EL (cell line): ENCODE measurements around the gene THY1.

Source experiments
- DNase-seq: peaks from one replicate; pipeline ENCODE4 v3.0.0-alpha.2; 2016

Gene THY1

DNA sequence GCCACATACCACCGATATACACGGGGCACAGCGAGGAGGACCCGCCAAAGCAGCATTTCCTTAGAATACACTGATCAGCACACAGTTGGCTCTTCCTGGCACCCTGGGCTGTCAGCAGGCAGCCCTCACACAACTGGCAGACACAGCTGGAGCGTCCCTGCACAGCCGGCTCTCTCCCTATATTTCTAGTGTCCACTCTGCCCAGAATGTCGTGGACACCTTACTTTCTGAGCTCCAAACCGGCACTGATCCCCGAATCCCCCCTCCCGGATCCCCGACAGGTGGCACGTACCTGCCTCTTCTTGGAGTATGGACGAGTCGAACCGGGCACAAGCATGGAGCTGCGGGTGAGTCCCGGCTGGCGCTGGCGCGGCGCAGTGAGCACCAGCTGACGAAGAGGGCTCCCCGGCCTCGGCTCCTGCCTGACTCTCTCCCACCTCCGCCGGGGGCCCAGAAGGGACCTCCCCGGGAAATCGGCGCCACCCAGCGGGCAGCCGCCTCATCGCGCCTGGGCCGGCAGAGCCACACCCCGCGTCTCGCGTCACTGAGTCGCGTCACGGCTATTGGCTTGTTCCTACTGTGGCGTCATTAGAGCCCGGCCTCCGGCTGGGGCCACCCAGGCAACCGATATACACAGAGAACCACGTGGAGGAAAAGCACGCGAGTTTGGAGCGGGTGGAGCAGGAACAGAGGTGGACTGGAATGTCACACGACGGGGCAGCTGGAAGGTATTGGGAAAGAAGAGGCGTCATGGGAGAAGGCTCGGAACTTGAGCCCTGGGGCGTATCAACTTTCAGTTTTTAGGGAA, 41.6 kb downstream of the THY1 start, which contains the start of gene USP2:
Gene USP2, minus strand, starts transcription at position 510 of the 808 bp plus-strand sequence. CDS start 8,210 bp downstream, outside the sequence.
- DNase-seq: peak; percentile 96

DNA sequence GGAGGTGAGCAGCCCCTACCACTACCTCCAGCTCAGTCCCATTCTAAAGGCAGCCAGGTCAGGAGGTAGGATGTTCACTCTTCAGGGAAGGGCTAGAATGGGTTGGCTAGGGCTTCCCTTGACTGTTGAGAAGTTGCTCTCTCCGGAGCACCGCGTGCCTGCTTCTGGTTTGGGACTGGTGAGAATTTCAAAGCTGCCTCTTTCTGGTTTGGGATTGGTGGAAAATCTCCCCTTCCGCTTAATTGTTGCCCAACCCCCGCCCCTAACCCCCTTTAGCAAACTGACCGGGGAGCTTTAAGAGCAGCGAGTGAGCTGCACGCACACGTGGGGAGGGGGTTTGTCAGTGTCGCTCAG, 42.2 kb downstream of the THY1 start:
- no peak for DNase-seq

DNA sequence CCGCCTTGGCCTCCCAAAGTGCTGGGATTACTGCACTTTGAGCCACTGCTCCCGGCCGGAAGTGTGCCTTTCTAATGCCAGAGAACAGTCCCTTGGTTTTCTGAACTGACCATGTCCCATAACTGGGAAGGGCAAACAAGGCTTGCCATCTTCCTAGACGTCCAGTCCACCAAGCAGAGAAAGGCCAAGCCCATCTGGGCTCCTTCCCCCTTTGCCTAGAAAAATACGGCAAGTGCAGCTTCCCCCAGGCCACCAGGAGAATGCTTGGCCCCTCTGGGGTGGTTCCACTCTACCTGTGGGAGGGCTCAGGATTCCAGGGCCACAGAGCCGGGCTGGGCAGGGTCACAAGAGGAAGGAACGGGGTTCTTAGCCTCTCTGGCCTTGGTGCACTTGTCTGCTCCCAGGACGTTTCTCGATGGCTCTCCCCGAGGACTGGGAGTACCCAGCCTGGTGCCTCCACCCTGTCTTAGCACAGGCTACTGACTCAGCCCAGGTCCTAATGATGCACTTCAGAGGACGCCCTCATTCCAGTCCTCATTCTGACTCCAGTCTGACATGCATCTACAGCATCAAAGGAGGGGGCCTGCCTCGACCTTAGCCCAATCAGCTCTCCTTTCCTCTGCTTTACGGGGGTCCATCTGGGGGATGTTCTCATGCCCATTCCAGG, 42.7 kb downstream of the THY1 start:
- DNase-seq: no peak

DNA sequence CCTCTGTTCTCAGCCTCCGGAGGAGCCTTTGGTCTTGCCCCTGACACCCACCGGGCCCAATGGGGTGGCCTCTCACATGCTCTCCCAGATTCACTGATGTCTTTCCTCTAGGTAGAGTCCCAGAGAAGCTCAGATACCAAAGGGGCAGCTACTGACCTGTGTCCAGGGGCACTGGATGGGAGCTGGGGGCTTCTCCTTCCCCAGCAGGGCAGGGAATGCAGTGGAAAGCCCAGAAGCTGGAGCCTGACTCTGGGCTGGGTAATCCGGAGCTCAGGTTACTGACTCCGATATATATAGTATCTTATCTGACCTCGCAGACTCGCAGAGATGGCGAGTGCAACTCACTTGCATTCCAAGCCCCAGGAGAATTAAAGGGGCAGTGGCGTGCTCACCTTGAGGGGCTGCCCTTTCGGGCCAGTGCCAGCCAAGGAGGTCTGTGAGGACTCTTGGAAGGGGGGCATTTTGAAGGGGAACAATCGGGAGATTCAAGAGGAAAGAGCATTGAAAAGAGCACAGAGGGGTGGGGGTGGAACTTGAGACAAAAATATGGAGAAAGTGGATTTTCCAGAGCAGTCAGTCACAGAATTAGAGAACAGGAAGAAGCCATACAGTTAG, 44.0 kb downstream of the THY1 start:
- no peak for DNase-seq

DNA sequence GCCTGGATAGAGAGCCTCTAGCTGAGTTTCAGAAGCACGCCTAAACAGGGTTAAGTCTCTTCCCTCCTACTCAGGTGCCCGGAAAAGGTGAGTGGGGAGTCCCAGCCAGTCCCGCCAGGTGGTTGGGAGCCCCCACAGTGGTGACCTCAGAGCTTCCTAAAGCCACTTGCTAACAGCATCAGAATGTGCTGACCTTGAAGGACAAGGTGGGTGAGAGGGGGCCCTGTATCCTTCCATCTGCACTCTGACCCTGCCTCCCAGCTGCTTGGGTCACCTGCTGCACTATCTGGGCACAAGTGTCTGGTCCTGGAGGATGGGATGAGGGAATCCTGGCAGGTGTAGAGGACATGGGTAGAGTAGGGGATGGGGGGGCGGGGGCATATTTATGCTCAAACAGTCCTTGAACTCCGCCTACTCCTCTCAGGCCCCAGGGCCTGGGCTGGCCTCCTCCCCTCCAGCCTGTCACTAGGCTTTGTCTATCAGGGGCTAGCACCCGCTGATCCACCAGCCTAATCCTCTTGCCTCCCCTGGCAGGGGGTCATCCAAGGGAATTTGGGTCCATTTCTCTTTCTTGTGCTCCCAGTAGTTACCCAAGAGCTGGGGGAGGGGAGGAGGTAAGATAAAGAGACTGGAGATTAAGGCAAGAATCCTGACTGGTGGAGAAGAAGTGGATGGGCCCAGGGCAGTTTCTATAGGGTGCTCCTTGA, 44.9 kb downstream of the THY1 start:
- no peak for DNase-seq

DNA sequence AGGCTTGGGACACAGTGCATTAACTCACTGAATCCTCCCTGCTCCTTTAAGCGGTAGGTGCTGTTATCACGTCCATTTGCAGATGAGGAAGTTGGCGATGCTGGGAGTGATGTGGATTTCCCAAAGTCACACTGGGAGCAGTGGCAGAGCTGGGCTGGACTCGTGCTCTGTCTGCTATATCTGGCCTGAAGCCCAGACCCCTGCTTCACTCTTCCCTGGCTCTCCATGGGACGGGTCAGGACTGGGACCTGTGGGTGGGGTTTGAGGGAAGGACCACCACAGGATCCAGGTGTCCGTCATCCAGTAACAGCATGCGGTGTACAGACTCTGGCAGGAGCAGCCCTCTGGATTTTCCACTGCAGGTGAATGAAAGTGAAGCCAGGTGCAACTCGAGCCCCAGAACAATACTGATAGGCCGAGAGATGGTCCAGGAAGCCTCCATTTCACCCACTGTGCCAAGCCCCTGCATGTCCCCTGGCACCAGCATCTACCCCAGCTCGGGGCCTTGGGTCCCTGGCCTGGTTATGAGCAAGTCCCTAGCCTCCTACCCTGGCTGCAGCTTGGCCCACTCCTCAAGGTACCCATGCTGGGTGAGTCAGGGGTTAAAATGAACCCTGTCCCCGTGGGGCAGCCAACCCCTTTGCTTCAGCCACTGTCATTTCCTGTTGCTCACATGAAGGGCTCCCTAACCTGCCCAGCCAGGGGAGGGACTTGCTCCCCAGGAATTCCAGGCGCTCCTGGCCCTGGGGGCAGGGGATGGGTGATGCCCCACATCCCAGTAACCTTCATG, 45.7 kb downstream of the THY1 start:
- no peak for DNase-seq

DNA sequence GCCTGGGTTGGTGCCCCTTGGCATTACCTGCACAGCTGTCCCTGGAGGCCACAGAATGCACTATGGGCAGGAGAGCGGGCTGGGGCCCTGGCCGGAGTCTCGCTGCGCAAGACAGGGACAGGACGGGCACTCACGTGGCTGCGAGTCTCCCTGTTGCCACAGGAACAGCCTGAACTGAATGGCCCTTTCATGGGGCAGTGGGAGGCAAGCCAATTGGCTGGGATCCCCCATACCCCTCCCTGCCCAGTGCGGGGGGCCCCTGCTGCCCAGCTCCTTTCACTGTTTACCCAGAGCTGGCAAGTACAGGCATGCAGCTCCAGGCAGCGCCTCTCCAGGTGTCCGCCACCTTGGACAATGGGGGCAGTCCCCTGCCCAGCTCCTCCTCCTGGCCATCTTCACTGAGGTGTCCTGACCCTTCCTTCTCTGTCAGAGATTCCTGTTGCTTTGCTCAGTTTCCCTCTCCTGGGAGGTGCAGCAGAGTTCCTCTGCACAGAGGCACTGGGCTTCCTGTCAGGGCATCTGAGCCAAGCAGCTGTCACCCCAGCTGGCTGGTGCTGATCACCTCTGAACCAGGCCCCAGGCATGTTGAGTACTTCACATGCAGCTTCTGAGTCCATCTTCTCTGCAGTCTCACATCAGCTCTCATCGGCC, 46.6 kb downstream of the THY1 start:
- no peak for DNase-seq

DNA sequence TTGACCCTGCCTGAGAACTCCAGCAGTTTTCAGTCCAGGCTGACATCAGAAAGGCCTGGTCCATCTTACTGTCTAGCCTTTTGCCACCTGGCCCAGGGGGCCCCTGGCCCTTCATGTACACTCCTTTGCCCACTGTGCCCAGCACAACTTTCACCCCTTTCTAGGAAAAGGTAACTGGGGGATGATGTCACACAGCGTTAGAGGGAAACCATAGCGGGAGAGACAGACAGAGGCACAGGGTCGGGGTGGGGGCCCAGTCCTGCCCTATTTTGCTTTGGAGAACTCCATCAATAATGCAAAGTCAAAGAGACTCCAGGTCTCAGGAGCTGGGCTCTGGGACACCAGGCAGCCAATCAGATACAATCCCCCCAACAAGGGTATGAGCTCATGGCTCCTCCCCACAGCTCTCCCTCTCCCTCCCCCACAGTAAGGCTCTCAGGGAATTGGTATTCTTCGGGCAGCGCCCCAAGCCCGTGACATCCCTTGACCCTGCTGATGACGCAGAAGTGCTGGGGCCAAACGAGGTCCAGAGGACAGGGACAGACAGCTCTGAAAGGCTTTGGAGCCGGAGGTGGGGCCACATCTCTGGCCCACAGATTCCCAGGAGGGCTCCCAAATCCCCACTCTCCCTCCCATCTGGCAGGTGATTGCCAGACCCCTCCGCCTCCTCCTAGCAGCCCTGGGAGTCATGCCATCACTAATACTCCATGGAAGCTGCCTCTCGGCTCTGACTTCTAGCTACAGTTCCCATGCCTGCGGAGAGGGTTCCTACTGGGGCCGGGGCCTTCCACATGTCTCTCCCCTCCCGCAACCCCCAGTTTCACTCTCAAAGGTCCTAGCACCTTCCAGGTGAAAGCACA, 47.4 kb downstream of the THY1 start:
- DNase-seq: peak; percentile 41

DNA sequence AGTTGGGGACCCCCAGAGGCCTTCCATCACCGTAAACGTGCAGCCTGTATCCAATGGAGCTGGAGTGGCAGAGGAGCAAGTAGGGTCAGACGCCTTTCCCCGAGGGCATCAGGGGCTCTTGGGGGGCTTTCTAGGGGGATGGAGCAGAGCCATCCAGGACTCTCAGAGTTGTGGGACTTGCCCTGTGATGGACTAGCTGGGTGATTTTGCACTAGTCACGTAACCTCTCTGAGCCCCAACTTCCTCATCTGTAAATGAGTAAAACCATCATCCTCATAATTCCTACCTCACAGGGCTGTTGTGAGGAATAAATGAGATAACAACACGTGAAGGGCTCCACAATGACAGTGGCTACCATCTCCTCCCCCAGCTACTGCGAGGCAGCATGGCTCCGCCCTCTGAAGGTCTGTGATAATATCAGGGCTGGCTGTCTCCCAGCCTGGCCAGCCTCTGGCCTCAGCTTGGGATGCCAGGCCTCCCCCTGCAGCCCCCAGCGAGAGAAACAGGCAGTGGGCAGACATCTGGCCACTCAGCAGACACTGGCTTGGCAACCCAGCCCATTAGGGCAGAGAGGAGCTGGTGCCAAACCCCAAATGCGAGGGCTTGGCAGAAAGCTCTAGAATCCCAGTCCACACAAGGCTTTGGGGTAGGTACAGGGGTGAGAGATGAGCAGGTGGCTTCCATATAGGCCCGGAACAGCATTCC, 48.2 kb downstream of the THY1 start:
- DNase-seq: no peak

DNA sequence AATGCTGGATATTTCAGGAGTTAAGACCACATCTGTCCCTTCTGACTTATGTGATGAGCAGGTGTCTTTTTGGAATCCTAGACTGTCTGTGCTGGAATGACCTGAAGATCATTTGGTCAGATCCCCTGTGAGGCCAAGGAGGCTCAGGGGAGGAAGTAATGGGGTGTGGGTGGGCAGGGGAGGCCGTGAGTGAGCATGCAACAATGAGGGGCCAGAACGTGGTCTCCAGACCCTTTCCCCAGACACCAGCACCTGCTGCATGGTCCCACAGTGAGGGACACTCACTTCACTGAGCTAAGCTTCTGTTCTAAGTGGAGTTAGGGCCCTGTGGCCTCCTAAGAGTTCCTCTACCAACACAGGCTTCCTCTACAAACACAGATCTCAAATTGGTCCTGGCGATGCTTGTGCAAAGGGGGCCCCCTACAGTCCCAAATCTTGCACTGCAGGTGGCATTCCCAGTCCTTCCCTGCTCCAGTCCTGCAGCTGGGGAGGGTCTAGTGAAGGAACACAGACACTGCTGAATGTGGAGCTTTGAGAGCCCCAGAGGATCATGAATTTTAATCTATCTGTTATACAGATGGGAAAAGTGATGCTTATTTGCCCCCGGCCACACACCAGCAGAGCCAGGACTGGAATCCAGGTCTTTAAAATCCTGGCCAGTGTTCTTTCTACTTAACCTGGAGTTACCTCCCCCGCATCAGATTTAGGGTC, 48.9 kb downstream of the THY1 start:
- peak; percentile 71 for DNase-seq

DNA sequence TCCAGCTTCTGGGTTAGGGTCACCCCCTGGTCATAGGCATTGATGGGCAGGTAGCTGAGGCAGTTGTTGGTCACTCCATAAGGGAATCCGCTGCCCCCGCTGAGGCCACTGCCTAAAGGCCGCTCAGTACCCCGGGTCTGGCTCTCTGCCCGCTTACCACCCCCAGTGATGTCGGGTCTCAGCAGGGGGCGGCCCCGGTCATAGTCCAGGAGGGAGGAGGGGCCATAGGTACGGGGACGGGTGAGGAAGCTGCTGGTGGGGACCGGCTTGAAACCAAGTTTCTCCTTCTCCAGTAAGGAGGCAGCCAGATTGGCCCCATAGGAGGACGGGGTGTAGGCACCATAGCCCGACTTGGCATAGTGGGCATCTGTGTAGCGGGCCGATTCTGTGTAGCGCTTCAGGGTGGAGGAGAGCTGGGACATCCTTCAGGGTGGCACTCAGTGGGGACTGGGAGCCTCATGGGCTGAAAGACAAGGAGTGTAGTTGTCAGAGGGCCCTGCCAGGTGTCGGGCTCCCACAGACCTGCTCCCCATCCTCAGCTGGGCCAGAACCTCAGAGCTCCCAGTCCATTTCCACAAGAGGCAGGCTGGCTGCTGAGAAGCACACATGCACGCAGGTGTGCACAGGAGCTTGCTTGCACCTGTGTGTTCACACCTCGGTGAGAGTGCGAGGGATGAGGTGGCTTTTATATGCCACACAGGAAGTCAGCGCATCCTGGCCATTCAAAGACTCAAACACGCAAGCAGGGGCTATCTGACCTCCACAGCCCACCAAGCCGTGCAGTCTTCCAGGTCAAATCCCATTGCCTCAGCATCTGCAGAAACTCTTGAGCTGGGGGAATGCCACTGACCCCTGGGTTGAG, 49.7 kb downstream of the THY1 start:
- no peak for DNase-seq

DNA sequence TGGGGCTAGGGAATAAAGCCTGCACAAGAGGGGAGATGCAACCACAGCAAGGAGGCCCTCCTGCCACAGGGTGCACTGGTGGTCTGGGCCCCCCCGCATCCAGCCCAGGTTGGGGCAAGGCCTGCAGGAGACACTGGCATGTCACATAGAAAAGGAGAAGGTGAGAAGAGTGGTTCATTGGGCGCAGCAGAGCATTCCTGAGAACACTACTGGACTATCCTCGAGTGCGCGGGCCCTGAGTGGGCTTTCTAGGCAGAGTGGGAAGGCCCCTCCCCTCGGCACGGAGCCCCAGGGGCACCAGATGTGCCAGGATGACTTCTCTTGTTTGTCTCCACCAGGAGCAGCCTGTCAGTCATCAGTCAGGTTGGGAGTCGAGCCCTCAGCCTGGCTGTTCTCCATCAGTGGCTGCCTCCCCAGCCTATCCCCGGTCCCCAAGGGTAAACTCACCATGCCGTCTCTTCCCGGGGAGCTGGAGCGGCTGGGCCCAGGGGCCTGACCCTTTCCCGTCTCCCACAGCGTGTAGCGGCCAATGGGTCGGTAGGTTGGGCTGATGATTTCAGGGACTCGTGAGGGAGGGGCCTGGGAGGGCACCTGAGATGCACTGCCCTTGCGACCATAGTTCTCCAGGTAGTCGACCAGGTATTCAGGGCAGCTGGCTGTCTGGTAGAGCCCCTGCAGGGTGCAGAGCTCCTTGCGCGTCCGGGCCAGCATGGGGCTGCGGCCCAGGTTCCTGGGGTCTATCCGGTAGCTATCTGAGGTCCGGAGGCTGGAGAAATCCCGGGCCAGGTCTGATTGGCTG, 50.5 kb downstream of the THY1 start:
- no peak for DNase-seq

DNA sequence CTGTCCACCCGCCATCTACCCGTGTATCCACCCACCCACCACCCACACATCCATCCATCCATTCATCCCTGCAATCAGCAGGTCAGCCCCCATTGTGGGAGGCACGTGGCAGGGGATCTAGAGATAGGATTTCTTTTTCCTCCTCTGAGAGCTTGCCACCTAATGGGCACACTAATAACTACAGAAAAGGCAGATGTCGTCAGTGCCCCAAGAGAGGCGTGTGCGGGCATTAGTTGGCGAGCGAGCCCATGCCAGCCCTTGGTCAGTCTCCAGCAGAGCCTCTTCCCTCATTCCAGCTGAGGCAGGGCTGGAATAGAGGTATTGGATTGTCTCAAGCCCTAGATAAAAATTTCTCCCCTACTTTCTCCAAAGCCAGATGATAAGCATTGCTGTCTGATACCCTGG, 51.2 kb downstream of the THY1 start:
- no peak for DNase-seq

DNA sequence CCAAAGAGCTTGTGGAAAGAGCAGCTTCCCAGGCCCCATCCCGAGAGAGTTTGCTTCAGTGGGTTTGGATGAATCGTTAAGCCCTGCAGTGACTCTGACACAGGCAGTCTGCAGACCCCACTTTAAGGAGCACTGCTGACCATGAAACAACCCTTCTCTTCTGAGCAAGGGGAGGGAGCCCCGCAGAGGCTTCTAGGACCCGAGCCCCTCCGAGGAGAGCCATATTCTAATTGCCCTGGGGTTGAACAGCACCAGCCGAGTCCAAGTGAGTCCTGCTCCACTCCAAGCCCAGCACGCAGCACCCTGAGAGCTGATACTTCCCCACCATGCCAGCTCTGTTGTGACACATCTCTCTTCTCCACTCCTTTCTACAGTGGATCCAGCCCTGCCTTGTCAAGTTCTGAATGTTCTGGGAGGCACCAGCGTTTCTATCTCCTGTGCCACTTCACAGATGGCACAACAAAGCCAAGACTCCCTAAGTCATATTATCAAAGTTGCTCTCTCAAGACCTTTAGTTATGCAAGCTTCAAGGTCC, 51.8 kb downstream of the THY1 start:
- DNase-seq: no peak

DNA sequence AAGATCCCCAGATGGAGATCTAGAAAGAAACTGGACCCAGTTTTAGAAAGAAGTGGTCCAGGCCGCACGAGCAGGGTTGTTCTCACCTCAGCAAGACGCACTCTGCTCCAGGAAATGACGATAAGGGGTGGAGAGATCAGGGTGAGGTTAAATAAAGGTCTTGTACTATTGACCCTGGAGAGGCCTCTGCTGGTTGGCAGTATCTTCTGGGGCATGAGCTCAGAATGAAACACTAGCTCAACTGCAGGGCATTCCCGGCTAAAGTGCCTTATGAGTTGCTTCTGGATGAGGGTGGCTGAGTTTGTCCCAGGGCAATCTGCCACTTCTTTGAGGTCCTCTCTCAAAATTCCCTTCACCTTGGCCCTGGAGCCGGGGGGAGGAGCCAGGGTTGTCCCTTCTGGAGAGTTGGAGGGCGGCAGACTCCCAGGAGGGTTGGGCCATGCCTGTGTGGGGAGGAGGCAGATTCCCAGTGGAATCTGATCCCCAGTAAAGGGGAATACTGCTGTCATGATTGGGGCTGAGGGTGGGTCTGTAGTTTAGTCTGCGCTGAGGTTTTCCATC, 52.4 kb downstream of the THY1 start:
- DNase-seq: no peak

DNA sequence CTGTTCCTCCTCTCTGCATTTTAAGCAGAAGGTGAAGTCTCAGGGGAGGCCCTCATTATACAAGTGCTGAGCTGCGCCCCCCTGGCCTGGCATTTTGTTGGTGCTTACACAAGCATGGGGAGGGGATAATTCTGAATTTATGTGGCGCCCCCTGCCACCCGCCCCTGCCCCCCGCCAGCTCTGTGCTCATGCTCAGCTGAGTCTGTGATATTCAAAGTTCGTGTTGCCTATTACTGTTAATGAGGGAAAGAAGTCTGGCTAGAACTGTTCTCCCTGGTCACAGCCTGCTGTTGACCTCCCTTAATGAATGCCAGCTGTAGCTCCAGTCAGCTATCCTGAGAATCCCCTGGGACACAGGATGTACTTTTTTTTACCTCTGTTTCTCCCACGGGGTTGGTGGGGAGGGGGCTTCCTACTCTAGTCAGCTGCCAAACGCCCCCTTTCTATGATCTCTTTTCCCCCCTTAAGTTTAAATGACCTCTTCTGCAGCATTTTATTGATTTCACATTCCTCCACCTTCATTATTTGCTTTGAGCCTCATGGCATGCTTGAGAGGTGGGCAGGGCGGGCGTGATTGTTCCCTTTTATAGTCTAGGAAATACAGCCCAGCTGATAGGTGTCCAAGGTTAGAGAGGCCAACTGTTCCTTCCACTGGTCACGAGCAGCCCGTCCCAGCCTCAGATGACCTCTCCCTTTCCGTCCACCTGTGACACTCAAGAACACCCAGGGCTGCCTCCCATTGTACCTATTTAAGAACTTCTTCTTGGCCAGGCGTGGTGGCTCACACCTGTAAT, 53.6 kb downstream of the THY1 start:
- no peak for DNase-seq
